H9 (cell line): ENCODE measurements around the gene MYBPC2. TPM values are rescaled to one million over a fixed set of nuclear protein-coding genes. Genes with fewer than 3 reads are reported as not detected.

ENCODE experiments used
- DNase-seq: peaks from one replicate; pipeline ENCODE4 v3.0.0-alpha.2; 2017
- H2AFZ ChIP-seq: one replicate; pipeline ENCODE4 v1.6.1; 2013; ENCODE audit warnings: mild to moderate bottlenecking, low read length, control low read depth, moderate library complexity
- H2AK5ac ChIP-seq: 2 replicates; pipeline ENCODE4 v1.6.1; 2013; ENCODE audit warnings: low read length, control low read depth, mixed read lengths; ENCODE audit not compliant: insufficient read length
- H2BK120ac ChIP-seq: one replicate; pipeline ENCODE4 v1.6.1; 2013; ENCODE audit warnings: low read depth, mild to moderate bottlenecking, low read length, control low read depth, inconsistent platforms; ENCODE audit not compliant: poor library complexity, severe bottlenecking
- H2BK12ac ChIP-seq: 2 replicates; pipeline ENCODE4 v1.6.1; 2013; ENCODE audit warnings: low read length, control low read depth, mixed read lengths, low read depth; ENCODE audit not compliant: insufficient read length
- H2BK15ac ChIP-seq: 2 replicates; pipeline ENCODE4 v1.6.1; 2013; ENCODE audit warnings: low read depth, low read length, control low read depth
- H2BK20ac ChIP-seq: one replicate; pipeline ENCODE4 v1.6.1; 2013; ENCODE audit warnings: low read depth, mild to moderate bottlenecking, low read length, control low read depth, inconsistent platforms; ENCODE audit not compliant: poor library complexity, severe bottlenecking
- H2BK5ac ChIP-seq: 2 replicates; pipeline ENCODE4 v1.6.1; 2013; ENCODE audit warnings: low read length, control low read depth, mixed read lengths; ENCODE audit not compliant: insufficient read length
- H3K14ac ChIP-seq: 2 replicates; pipeline ENCODE4 v1.6.1; 2013; ENCODE audit warnings: low read length, control low read depth; ENCODE audit not compliant: insufficient read depth
- H3K18ac ChIP-seq: 2 replicates; pipeline ENCODE4 v1.6.1; 2013; ENCODE audit warnings: low read depth, mild to moderate bottlenecking, mixed read lengths, low read length, control low read depth; ENCODE audit not compliant: insufficient read length
- H3K23ac ChIP-seq: 2 replicates; pipeline ENCODE4 v1.6.1; 2013; ENCODE audit warnings: low read length, control low read depth, mixed read lengths, low read depth; ENCODE audit not compliant: insufficient read length
- H3K23me2 ChIP-seq: 2 replicates; pipeline ENCODE4 v1.6.1; 2013; ENCODE audit warnings: low read depth, mild to moderate bottlenecking, mixed read lengths, low read length, control low read depth; ENCODE audit not compliant: insufficient read length, poor library complexity, severe bottlenecking
- H3K27ac ChIP-seq: 2 replicates; pipeline ENCODE4 v1.5.1; 2013; ENCODE audit warnings: low read length, control low read depth, mixed read lengths, low read depth; ENCODE audit not compliant: insufficient read length
- H3K27me3 ChIP-seq: 2 replicates; pipeline ENCODE4 v1.6.1; 2013; ENCODE audit warnings: low read length, control low read depth, inconsistent platforms; ENCODE audit not compliant: insufficient read depth
- H3K4ac ChIP-seq: 2 replicates; pipeline ENCODE4 v1.6.1; 2013; ENCODE audit warnings: low read depth, mild to moderate bottlenecking, control low read depth, inconsistent platforms, low read length, moderate library complexity
- H3K4me1 ChIP-seq: 2 replicates; pipeline ENCODE4 v1.6.1; 2013; ENCODE audit warnings: low read length, control low read depth, inconsistent platforms; ENCODE audit not compliant: insufficient read depth
- H3K4me2 ChIP-seq: 2 replicates; pipeline ENCODE4 v1.6.1; 2013; ENCODE audit warnings: low read length, control low read depth, mixed read lengths; ENCODE audit not compliant: insufficient read length, insufficient read depth
- H3K56ac ChIP-seq: 2 replicates; pipeline ENCODE4 v1.6.1; 2013; ENCODE audit warnings: low read depth, mild to moderate bottlenecking, mixed read lengths, low read length, control low read depth; ENCODE audit not compliant: insufficient read length
- H3K79me1 ChIP-seq: 2 replicates; pipeline ENCODE4 v1.6.1; 2013; ENCODE audit warnings: low read depth, mild to moderate bottlenecking, moderate library complexity, low read length, control low read depth, inconsistent platforms; ENCODE audit not compliant: insufficient read depth, poor library complexity, severe bottlenecking
- H3K79me2 ChIP-seq: 2 replicates; pipeline ENCODE4 v1.6.1; 2013; ENCODE audit warnings: low read length, control low read depth, inconsistent platforms; ENCODE audit not compliant: insufficient read depth
- H3K9ac ChIP-seq: 2 replicates; pipeline ENCODE4 v1.6.1; 2013; ENCODE audit warnings: low read length, control low read depth, mixed read lengths; ENCODE audit not compliant: insufficient read length; ENCODE audit errors: extremely low read depth
- H3K9me3 ChIP-seq: one replicate; pipeline ENCODE4 v1.6.1; 2013; ENCODE audit warnings: low read depth, low read length, inconsistent platforms; ENCODE audit not compliant: control insufficient read depth
- H3T11ph ChIP-seq: one replicate; pipeline ENCODE4 v1.6.1; 2013; ENCODE audit warnings: mild to moderate bottlenecking, low read length, control low read depth, inconsistent platforms
- H4K20me1 ChIP-seq: one replicate; pipeline ENCODE4 v1.6.1; 2013; ENCODE audit not compliant: control insufficient read depth, insufficient read length, insufficient read depth
- H4K5ac ChIP-seq: 2 replicates; pipeline ENCODE4 v1.6.1; 2013; ENCODE audit warnings: low read depth, mild to moderate bottlenecking, mixed read lengths, low read length, control low read depth; ENCODE audit not compliant: insufficient read length
- H4K8ac ChIP-seq: replicated peaks from 2 replicates; pipeline ENCODE4 v1.6.1; 2013; ENCODE audit warnings: low read length, control low read depth, mixed read lengths, low read depth; ENCODE audit not compliant: insufficient read length
- H4K91ac ChIP-seq: 2 replicates; pipeline ENCODE4 v1.6.1; 2013; ENCODE audit warnings: low read depth, mild to moderate bottlenecking, moderate library complexity, mixed read lengths, low read length, control low read depth; ENCODE audit not compliant: insufficient read length
- H3K27ac Mint-ChIP-seq, 3 experiments: 2 replicates in 2 of 3; 3 replicates in 1 of 3; pipeline ENCODE4 v1.8.0; 2020 to 2021; ENCODE audit warnings: mixed read lengths in 3 of 3, mild to moderate bottlenecking in 1 of 3, moderate library complexity in 1 of 3
- H3K27me3 Mint-ChIP-seq: 2 replicates; pipeline ENCODE4 v1.8.0; 2021; ENCODE audit warnings: low read depth, mild to moderate bottlenecking, moderate library complexity, mixed read lengths
- H3K36me3 Mint-ChIP-seq, 3 experiments: 2 replicates in 2 of 3; 3 replicates in 1 of 3; pipeline ENCODE4 v1.8.0; 2020 to 2021; ENCODE audit warnings: low read depth in 3 of 3, mixed read lengths in 3 of 3; ENCODE audit not compliant: insufficient read depth in 1 of 3
- H3K4me1 Mint-ChIP-seq, 2 experiments: 2 replicates each; pipeline ENCODE4 v1.8.0; 2020; ENCODE audit warnings: mixed read lengths in 2 of 2
- H3K4me3 Mint-ChIP-seq, 2 experiments: 2 replicates in 1 of 2; 3 replicates in 1 of 2; pipeline ENCODE4 v1.8.0; 2020 to 2021; ENCODE audit warnings: mild to moderate bottlenecking in 2 of 2, mixed read lengths in 2 of 2, moderate library complexity in 1 of 2
- H3K9me3 Mint-ChIP-seq, 2 experiments: 2 replicates in 1 of 2; 3 replicates in 1 of 2; pipeline ENCODE4 v1.8.0; 2020; ENCODE audit warnings: mild to moderate bottlenecking in 2 of 2, mixed read lengths in 2 of 2, moderate library complexity in 1 of 2
- CTCF ChIP-seq: fragments of 200-600 bp; sonication (generic); conservative IDR thresholded peaks from 3 replicates; pipeline ENCODE4 v1.8.0; 2021; ENCODE audit warnings: antibody characterized with exemption, mild to moderate bottlenecking
- WGBS: extraction: QIAGEN DNeasy Blood & Tissue Kit; methylation state at CpG from one replicate; pipeline ENCODE4 v1.1.7; 2013; ENCODE audit warnings: missing lambda C conversion rate, low lambda C conversion rate, mixed read lengths; ENCODE audit not compliant: insufficient read length; ENCODE audit errors: extremely low coverage; 5-methylcytosine and 5-hydroxymethylcytosine counted together
- total RNA-seq: library from RNA; stranded (reverse); gene quantifications from 2 replicates; pipeline ENCODE4 v1.2.1, GENCODE V29; 2021

Gene MYBPC2
- total RNA-seq, 1 experiment from 2014 or later: 4.9 TPM

- Histone ChIP-seq H2BK15ac (no peak overlapping the region), H2BK5ac (no peak overlapping the region), H3K9ac (no peak overlapping the region), H3K79me1 (no peaks in the 10 kb centered on the region), H3K14ac (no peak overlapping the region), H3K4me2 (no peak overlapping the region), H4K91ac (no peak overlapping the region), H2AK5ac (no peak overlapping the region), H4K5ac (no peak overlapping the region), H2AFZ (no peak overlapping the region), H3K9me3 (no peaks in the 10 kb centered on the region), H3K18ac (no peak overlapping the region), H3K27me3 (no peaks in the 10 kb centered on the region), H3K23me2 (no peaks in the 10 kb centered on the region), H3T11ph (no peak overlapping the region), H2BK20ac (no peak overlapping the region), H3K4ac (no peak overlapping the region), H3K27ac (no peak overlapping the region), H3K23ac (no peak overlapping the region), H3K79me2 (no peaks in the 10 kb centered on the region), H2BK12ac (no peak overlapping the region), H3K56ac (no peak overlapping the region), H4K20me1 (peaks cover 6% of the 10 kb centered on the region), H3K4me1 (no peaks in the 10 kb centered on the region), H4K8ac (no peak overlapping the region), H2BK120ac (no peak overlapping the region)
- Mint-ChIP-seq H3K27me3 (peaks cover 11% of the 10 kb centered on the region), H3K4me1 (peaks cover 0 to 10% of the 10 kb centered on the region in 2 experiments; a peak in 2 of 4 replicates), H3K4me3 (no peak overlapping the region), H3K9me3 (peaks cover 0 to under 1% of the 10 kb centered on the region in 2 experiments; a peak in 1 of 5 replicates), H3K27ac (no peak overlapping the region), H3K36me3 (peaks cover 0 to 4% (median 2%) of the 10 kb centered on the region in 3 experiments; a peak in 4 of 7 replicates)
- DNase-seq: no peak
- WGBS: no CpG with 5 or more reads among the region's 3 CpGs
- TF ChIP-seq CTCF: no peak
Measured at GRCh38 chr19:50453243-50453642, 20.6 kb downstream of the MYBPC2 start.
